NCI-H2081 treated with DMSO at 0.1 percent for 48 hours (cell line): Measurements from ENCODE around the gene LGALS4.
"Not testable (repeated sequence)": the region's sequence is repeated elsewhere in the genome, so short reads cannot be mapped to it uniquely, and the experiment has no call there.

Experiments used
- DNase-seq: peaks from one replicate; lab custom pipeline; 2025; lab: John Stamatoyannopoulos, UW

The LGALS4 gene

GRCh38 chr19:38842439-38843174 lies 29.9 kb upstream of the LGALS4 start:
- no peak for DNase-seq

GRCh38 chr19:38841787-38842438 lies 29.2 kb upstream of the LGALS4 start:
- DNase-seq = no peak

- DNase-seq = no peak
These were observed 28.5 kb upstream of the LGALS4 start for GRCh38 chr19:38841180-38841766.

GRCh38 chr19:38840583-38840968 lies 27.8 kb upstream of the LGALS4 start:
- no peak for DNase-seq

- DNase-seq = no peak
These were observed 27.3 kb upstream of the LGALS4 start for GRCh38 chr19:38839816-38840582.

GRCh38 chr19:38838986-38839761 lies 26.4 kb upstream of the LGALS4 start:
- no peak for DNase-seq

- no peak for DNase-seq
These were observed 25.7 kb upstream of the LGALS4 start for GRCh38 chr19:38838208-38838985.

GRCh38 chr19:38837656-38838121 lies 24.9 kb upstream of the LGALS4 start:
- no peak for DNase-seq

- DNase-seq = no peak
These were observed 24.4 kb upstream of the LGALS4 start for GRCh38 chr19:38836983-38837626.

- DNase-seq = no peak
These were observed 23.6 kb upstream of the LGALS4 start for GRCh38 chr19:38836159-38836982.

GRCh38 chr19:38834590-38834989 lies 21.8 kb upstream of the LGALS4 start:
- DNase-seq = no peak

- no peak for DNase-seq
These were observed 21.4 kb upstream of the LGALS4 start for GRCh38 chr19:38834104-38834490.

GRCh38 chr19:38833092-38833425 lies 20.3 kb upstream of the LGALS4 start:
- no peak for DNase-seq

- no peak for DNase-seq
These were observed 18.4 kb upstream of the LGALS4 start for GRCh38 chr19:38831142-38831605.

GRCh38 chr19:38830039-38830733 lies 17.4 kb upstream of the LGALS4 start:
- DNase-seq = no peak

- DNase-seq = not testable (repeated sequence)
These were observed 16.5 kb upstream of the LGALS4 start for GRCh38 chr19:38829203-38829602.

- no peak for DNase-seq
These were observed 14.3 kb upstream of the LGALS4 start for GRCh38 chr19:38826856-38827551.

- DNase-seq = not testable (repeated sequence)
These were observed 13.2 kb upstream of the LGALS4 start for GRCh38 chr19:38825936-38826335.
